ENCODE data around the gene GAS2L1. TPM values are rescaled to one million over a fixed set of nuclear protein-coding genes. Genes with fewer than 3 reads are reported as not detected.

Gene GAS2L1
- total RNA-seq, 1 donor = 11.6 TPM

- Histone ChIP-seq H3K27ac (ENCODE audit: low read depth, low read length) (no peak overlapping the region), H3K4me2 (ENCODE audit: insufficient read depth, low read length) (no peak overlapping the region), H2AFZ (ENCODE audit: low read length) (no peak overlapping the region), H4K20me1 (ENCODE audit: insufficient read depth, low read length) (peaks cover 3% of the 10 kb centered on the region), H3K9me3 (ENCODE audit: low read depth, low read length) (no peaks in the 10 kb centered on the region), H3K79me2 (ENCODE audit: insufficient read depth, low read length) (no peaks in the 10 kb centered on the region), H3K36me3 (ENCODE audit: insufficient read depth, low read length) (peaks cover 26% of the 10 kb centered on the region), H3K27me3 (ENCODE audit: insufficient read depth, low read length) (no peaks in the 10 kb centered on the region), H3K4me3 (ENCODE audit: insufficient read depth, low read length) (no peak overlapping the region), H3K4me1 (ENCODE audit: insufficient read depth, low read length) (no peaks in the 10 kb centered on the region)
- no peak for TF ChIP-seq CTCF (IDR thresholded peaks at IDR 0.05; ENCODE audit: extremely low read depth, low read depth, low read length)
- DNase-seq (ENCODE audit: insufficient read length, low spot score, missing footprints) = peak; percentile 74
Observed at GRCh38 chr22:29332886-29333496, 26.5 kb downstream of the GAS2L1 start.

- H3K4me2 ChIP-seq (ENCODE audit: insufficient read depth, low read length) = no peak overlapping the region
- H3K27me3 ChIP-seq (ENCODE audit: insufficient read depth, low read length) = no peaks in the 10 kb centered on the region
- no peaks in the 10 kb centered on the region for H3K9me3 ChIP-seq (ENCODE audit: low read depth, low read length)
- no peak overlapping the region for H2AFZ ChIP-seq (ENCODE audit: low read length)
- H3K36me3 ChIP-seq (ENCODE audit: insufficient read depth, low read length) = peaks cover 34% of the 10 kb centered on the region
- H3K79me2 ChIP-seq (ENCODE audit: insufficient read depth, low read length) = no peaks in the 10 kb centered on the region
- H3K4me3 ChIP-seq (ENCODE audit: insufficient read depth, low read length) = no peak overlapping the region
- H3K4me1 ChIP-seq (ENCODE audit: insufficient read depth, low read length) = no peaks in the 10 kb centered on the region
- peaks cover 3% of the 10 kb centered on the region for H4K20me1 ChIP-seq (ENCODE audit: insufficient read depth, low read length)
- peak; percentile 25 for DNase-seq (ENCODE audit: insufficient read length, low spot score, missing footprints)
- H3K27ac ChIP-seq (ENCODE audit: low read depth, low read length) = no peak overlapping the region
- no peak for TF ChIP-seq CTCF (IDR thresholded peaks at IDR 0.05; ENCODE audit: extremely low read depth, low read depth, low read length)
Observed at GRCh38 chr22:29334148-29334547, 27.7 kb downstream of the GAS2L1 start.

- no peaks in the 10 kb centered on the region for H3K4me1 ChIP-seq (ENCODE audit: insufficient read depth, low read length)
- H3K27me3 ChIP-seq (ENCODE audit: insufficient read depth, low read length) = no peaks in the 10 kb centered on the region
- TF ChIP-seq CTCF (IDR thresholded peaks at IDR 0.05; ENCODE audit: extremely low read depth, low read depth, low read length) = no peak
- H3K9me3 ChIP-seq (ENCODE audit: low read depth, low read length) = no peaks in the 10 kb centered on the region
- H2AFZ ChIP-seq (ENCODE audit: low read length) = no peak overlapping the region
- H3K79me2 ChIP-seq (ENCODE audit: insufficient read depth, low read length) = no peaks in the 10 kb centered on the region
- peak; percentile 77 for DNase-seq (ENCODE audit: insufficient read length, low spot score, missing footprints)
- peaks cover 3% of the 10 kb centered on the region for H4K20me1 ChIP-seq (ENCODE audit: insufficient read depth, low read length)
- no peak overlapping the region for H3K4me2 ChIP-seq (ENCODE audit: insufficient read depth, low read length)
- H3K4me3 ChIP-seq (ENCODE audit: insufficient read depth, low read length) = no peak overlapping the region
- no peak overlapping the region for H3K27ac ChIP-seq (ENCODE audit: low read depth, low read length)
- peaks cover 34% of the 10 kb centered on the region for H3K36me3 ChIP-seq (ENCODE audit: insufficient read depth, low read length)
Observed at GRCh38 chr22:29334696-29335344, 28.4 kb downstream of the GAS2L1 start.

GRCh38 chr22:29335656-29336055 lies 29.2 kb downstream of the GAS2L1 start:
- Histone ChIP-seq H3K27ac (ENCODE audit: low read depth, low read length) (no peak overlapping the region), H3K79me2 (ENCODE audit: insufficient read depth, low read length) (no peaks in the 10 kb centered on the region), H3K4me2 (ENCODE audit: insufficient read depth, low read length) (no peak overlapping the region), H3K36me3 (ENCODE audit: insufficient read depth, low read length) (peaks cover 37% of the 10 kb centered on the region), H2AFZ (ENCODE audit: low read length) (no peak overlapping the region), H3K9me3 (ENCODE audit: low read depth, low read length) (no peaks in the 10 kb centered on the region), H3K4me3 (ENCODE audit: insufficient read depth, low read length) (no peak overlapping the region), H3K27me3 (ENCODE audit: insufficient read depth, low read length) (no peaks in the 10 kb centered on the region), H4K20me1 (ENCODE audit: insufficient read depth, low read length) (peaks cover 6% of the 10 kb centered on the region), H3K4me1 (ENCODE audit: insufficient read depth, low read length) (no peaks in the 10 kb centered on the region)
- no peak for TF ChIP-seq CTCF (IDR thresholded peaks at IDR 0.05; ENCODE audit: extremely low read depth, low read depth, low read length)
- DNase-seq (ENCODE audit: insufficient read length, low spot score, missing footprints) = peak; percentile 65
